ENCODE results near the gene SETBP1.
A peak's percentile ranks its signal among the peaks of the same experiment; 100 is the strongest.
"Not testable (repeated sequence)": the region's sequence is repeated elsewhere in the genome, so short reads cannot be mapped to it uniquely, and the experiment has no call there.

The SETBP1 gene

GRCh38 chr18:44704135-44704789, 23.6 kb downstream of the SETBP1 start:
- no peak for FAIRE-seq
- DNase-seq (ENCODE audit: insufficient read length, low spot score) = no peak

GRCh38 chr18:44705075-44705675, 24.5 kb downstream of the SETBP1 start:
- FAIRE-seq (no peak), DNase-seq (ENCODE audit: insufficient read length, low spot score) (no peak)

GRCh38 chr18:44708451-44709083, 27.9 kb downstream of the SETBP1 start:
- DNase-seq (ENCODE audit: insufficient read length, low spot score) = no peak

GRCh38 chr18:44709307-44710126, 28.8 kb downstream of the SETBP1 start:
- FAIRE-seq (peak; percentile 94), DNase-seq (ENCODE audit: insufficient read length, low spot score) (peak; percentile 54)

More at GRCh38 chr18:44708451-44709083, 27.9 kb downstream of the SETBP1 start:
- peak; percentile 63 for FAIRE-seq

GRCh38 chr18:44710931-44711330, 30.2 kb downstream of the SETBP1 start:
- no peak for FAIRE-seq
- DNase-seq (ENCODE audit: insufficient read length, low spot score) = no peak

GRCh38 chr18:44712025-44712424, 31.3 kb downstream of the SETBP1 start:
- DNase-seq (ENCODE audit: insufficient read length, low spot score) (no peak), FAIRE-seq (peak; percentile 70)

- FAIRE-seq = no peak
- no peak for DNase-seq (ENCODE audit: insufficient read length, low spot score)
These were observed 32.7 kb downstream of the SETBP1 start for GRCh38 chr18:44713435-44713834.

GRCh38 chr18:44714376-44714775, 33.7 kb downstream of the SETBP1 start:
- DNase-seq (ENCODE audit: insufficient read length, low spot score) = no peak
- FAIRE-seq = no peak

- FAIRE-seq (no peak), DNase-seq (ENCODE audit: insufficient read length, low spot score) (no peak)
These were observed 34.6 kb downstream of the SETBP1 start for GRCh38 chr18:44715245-44715644.

GRCh38 chr18:44715842-44716241, 35.2 kb downstream of the SETBP1 start:
- FAIRE-seq (no peak), DNase-seq (ENCODE audit: insufficient read length, low spot score) (no peak)

- no peak for FAIRE-seq
These were observed 36.0 kb downstream of the SETBP1 start for GRCh38 chr18:44716697-44717163.

GRCh38 chr18:44719519-44720060, 38.9 kb downstream of the SETBP1 start:
- FAIRE-seq = no peak
- no peak for DNase-seq (ENCODE audit: insufficient read length, low spot score)

More at GRCh38 chr18:44716697-44717163, 36.0 kb downstream of the SETBP1 start:
- no peak for DNase-seq (ENCODE audit: insufficient read length, low spot score)

- peak; percentile 99 for FAIRE-seq
- not testable (repeated sequence) for DNase-seq (ENCODE audit: insufficient read length, low spot score)
These were observed 41.1 kb downstream of the SETBP1 start for GRCh38 chr18:44721748-44722147.

- no peak for DNase-seq (ENCODE audit: insufficient read length, low spot score)
- peak; percentile 74 for FAIRE-seq
These were observed 42.7 kb downstream of the SETBP1 start for GRCh38 chr18:44723411-44723810.

GRCh38 chr18:44724105-44724778, 43.6 kb downstream of the SETBP1 start:
- peak; percentile 35 for FAIRE-seq
- DNase-seq (ENCODE audit: insufficient read length, low spot score) = no peak

- DNase-seq (ENCODE audit: insufficient read length, low spot score) (peak; percentile 20), FAIRE-seq (peak; percentile 94)
These were observed 44.8 kb downstream of the SETBP1 start for GRCh38 chr18:44725300-44726058.

GRCh38 chr18:44726059-44726421, 45.4 kb downstream of the SETBP1 start:
- FAIRE-seq = no peak
- no peak for DNase-seq (ENCODE audit: insufficient read length, low spot score)

- peak; percentile 42 for FAIRE-seq
- DNase-seq (ENCODE audit: insufficient read length, low spot score) = no peak
These were observed 46.6 kb downstream of the SETBP1 start for GRCh38 chr18:44727291-44727690.

- no peak for DNase-seq (ENCODE audit: insufficient read length, low spot score)
- no peak for FAIRE-seq
These were observed 49.0 kb downstream of the SETBP1 start for GRCh38 chr18:44729631-44730101.

Data from GM19239 (cell line).